A172 (cell line): ENCODE results near the gene APC2. TPM values are rescaled to one million over a fixed set of nuclear protein-coding genes. Genes with fewer than 3 reads are reported as not detected.

ENCODE experiments used
- DNase-seq: peaks from one replicate; pipeline ENCODE4 v3.0.0-alpha.2; 2015; ENCODE audit warnings: low spot score
- total RNA-seq: library from RNA; depleted of rRNA; stranded (reverse); fragments of >200 nt; shearing (Covaris generic); gene quantifications from 2 replicates; pipeline ENCODE4 v1.2.3, GENCODE V29; 2014

Gene APC2
- total RNA-seq, 1 experiment from 2014 or later: 0.79 TPM

DNA sequence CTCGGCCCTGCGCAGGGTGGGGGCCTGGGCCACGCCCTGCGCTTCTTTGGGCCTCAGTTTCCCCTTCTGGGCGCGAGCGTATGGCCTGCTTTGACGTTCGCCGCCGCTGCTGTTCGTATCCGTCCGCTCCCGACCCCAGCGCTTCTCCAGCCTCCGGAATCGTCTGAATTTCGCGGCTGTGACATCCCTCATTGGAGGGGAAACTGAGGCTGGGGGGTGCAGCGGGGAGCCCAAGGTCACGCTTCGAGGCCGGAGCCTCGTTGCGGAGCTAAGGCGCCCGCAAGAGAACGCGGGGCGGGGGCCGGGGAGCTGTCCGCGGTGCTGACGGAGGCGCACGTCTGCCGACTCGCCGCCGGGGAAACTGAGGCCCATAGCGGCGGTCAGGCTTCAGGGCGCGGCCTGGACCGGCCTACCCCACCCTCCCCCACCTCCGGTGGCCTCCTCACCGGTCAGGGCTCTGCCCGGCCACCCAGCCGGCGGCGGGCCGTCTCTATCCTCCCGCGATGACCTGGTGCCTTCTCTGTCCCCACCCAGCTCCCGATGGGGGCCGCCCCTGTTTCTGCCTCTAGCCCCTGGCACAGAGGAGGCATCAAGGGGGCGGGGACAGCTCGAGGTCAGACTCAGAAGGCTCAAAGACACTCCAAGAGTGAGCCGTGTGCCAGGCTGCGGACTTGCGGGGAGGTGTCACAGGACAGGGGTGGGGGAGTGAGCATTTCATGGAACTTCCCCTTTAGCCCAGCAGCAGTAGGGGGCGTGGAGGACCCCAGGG lies 3.0 kb upstream of the APC2 start:
- no peak for DNase-seq

DNA sequence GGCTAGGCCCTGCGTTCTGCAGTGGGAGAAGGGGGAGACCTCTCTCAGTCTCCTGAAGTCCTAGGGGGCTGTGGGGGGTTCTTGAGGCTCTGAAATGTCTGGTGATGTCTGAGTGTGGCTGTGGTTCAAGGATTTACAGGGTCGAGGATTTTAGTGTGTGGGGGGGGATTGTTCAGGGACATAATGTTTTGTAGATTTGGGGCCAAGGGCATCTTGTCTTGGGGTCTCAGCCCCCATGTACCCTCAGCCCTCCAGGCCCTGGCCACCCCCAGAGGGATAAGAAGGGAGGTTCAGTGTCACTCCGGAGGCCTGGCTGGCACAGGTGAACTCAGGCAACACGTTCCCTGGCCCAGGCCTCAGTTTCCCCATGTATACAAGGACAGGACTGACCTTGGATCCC lies 2.4 kb upstream of the APC2 start:
- no peak for DNase-seq

GRCh38 chr19:1447944-1448343 lies 2.0 kb upstream of the APC2 start:
- DNase-seq: no peak

DNA sequence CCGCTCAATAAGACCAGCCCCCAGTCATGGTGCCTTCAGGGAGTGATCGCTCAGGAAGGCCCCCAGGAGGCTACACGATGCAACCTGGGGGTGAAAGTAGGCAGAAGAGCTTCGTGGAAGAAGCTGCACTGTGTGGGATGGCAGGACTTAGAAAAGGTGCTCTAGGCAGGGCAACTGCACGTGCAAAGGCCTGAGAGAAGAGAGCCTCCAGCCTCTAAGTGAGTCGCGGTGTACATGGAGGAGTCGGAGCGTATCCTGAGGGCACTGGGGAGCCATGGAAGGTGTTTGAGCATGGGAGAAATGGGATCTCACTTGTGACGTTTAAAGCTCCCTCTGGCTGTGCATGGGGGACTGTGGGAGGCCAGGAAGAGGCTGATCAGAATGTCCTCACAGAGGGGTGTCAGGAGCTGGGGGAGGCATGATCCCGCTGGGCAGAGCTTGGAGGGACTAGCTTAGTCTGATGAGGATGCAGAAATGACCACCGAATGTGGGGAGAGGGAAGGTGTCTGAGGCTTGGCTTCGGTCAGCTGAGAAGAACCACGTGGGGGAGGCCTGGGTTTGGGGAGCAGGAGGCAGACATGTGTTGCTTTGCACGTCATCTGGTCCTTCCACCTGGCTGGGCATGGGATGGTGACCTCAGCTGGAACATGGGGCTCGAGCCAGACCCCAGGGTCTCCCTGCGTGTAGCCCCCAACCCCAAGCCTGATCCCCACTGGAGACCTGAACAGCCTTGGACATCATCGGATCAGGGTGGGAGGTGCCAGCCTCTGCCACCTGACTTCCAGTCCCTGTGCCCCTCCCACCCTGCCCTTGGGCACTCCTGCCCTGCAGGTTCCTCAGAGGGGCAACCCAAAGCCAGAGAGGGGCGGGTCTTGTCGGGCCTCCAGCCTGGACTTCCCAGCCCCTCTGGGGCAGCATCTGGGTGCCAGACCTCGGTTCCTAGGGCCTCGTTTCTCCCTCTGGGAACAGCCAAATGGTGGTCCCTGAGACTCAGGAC lies 1.1 kb downstream of the APC2 start:
- DNase-seq: no peak

DNA sequence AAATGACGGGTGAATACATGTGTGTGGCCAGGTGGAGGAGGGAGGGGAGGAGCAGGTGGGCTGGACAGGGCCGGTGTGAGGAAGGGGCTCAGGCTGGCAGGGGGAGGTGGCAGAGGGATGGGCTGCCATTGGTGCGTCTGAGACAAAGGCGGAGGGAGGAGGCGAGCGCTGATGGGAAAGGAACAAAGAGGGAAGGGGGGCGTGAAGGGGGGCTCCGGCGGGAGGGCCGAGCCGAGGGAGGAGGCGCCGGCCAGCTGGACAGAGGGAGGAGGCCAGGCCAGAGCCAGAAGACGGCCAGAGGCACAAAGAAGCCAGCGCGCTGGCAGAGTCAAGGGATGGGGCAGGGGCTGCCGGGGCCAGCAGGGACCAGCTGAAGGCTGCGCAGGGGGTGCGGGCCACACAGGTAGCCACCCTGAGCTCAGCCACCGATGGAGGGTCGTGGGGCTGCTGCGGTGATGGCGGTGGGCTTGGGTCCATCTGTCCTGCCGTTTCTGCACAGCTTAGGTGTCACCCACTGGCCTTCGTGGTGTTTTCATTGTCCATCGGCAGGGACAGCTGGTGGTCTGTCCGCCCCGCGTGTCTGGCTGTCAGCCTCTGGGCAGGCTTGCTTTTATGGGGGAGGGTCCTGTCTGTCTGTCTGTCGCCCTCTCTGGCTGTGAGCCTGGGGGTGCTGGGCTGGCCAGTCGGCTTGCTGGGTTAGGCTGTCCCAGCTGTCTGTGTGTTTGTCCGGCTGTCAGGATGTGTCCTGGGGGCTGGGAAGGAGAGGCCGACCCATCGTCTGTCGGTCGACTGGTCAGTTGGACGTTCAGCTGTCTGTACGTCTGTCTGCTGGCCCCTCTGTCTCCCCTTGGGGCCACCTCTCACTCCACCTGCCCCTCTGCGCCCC lies 2.2 kb downstream of the APC2 start:
- DNase-seq: no peak

- no peak for DNase-seq
Observed at GRCh38 chr19:1452802-1453524, 3.0 kb downstream of the APC2 start.

DNA sequence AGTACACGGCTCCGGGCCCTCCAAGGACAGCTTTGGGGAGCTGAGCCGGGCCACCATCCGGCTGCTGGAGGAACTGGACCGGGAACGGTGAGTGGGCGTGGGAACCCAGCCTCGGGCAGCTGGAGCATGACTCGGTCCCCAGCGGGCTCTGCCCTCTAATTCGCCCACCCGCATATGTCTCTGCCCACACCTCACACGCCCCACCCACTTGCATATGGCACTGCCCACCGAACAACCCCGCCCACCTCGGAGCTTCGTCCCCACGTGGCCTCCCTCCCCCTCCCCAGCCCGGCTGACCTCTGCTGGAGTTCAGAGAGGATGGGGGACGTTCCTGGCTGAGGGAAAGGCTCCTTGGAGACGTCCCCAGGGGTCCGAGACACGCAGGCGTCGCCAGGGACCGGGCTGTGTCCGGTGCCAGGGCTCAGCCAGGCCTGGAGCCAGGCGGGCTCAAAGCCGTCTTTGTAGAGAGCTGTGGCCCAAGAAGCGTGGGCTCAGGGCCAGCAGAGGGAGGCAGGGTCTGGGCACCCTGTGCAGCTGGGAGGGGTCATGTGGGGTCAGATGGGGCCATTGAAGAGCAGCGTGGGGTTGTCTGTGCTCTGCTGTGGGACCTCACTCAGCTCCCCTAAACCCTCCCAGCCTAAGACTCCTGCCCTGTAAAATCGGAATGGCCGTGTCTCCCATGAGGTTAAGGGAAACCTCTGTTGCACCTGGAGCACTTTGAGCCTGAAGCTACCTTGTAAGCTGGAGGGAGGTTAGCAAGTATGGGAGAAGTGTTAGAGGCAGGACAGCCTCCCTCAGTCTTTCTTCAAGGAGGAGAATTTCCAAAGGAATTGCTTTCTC lies 3.8 kb downstream of the APC2 start:
- DNase-seq: peak; percentile 35

DNA sequence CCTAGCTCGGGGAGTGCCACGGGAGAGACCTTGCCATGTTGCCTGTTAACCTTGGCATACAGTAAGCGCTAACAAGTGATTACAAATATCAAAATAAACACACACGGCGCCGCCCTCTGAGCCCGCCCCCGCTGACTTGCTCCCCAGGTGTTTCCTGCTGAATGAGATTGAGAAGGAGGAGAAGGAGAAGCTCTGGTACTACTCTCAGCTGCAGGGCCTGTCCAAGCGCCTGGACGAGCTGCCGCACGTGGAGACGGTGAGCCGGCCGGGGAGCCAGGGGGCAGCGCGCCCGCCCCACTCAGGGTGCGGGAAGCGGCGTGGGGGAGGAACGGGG lies 5.0 kb downstream of the APC2 start:
- no peak for DNase-seq

DNA sequence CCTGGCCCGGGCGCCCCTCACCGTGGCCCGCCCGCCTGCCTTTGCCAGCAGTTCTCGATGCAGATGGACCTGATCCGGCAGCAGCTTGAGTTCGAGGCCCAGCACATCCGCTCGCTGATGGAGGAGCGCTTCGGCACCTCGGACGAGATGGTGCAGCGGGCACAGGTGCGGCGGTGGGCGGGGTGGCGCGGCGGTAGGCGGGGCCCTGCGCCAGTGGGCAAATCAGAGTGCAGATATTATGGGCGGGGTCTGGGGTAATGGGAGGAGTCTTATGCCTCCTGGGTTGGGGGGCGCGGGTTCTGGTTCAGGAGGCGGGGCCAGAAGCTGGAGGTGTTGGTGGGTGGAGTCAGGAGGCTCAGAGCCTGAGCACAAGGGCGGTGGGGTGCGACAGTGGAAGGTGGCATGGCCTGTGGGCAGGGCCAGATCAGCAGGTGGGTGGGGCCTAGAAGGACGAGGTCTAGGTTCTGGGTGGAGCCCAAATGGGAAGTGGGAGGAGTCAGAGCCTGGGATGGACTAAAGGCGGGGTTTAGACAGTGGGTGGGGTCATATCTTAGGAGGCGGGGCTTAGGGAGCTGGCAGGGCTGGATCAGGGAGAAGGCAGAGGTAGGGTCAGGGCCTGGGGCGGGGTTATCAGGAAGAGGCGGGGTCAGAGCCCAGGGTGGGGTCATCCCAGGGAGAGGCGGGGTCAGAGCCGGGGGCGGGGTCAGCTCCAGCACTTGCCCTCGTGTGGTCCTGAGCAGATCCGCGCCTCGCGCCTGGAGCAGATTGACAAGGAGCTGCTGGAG lies 5.6 kb downstream of the APC2 start:
- DNase-seq: peak; percentile 64

GRCh38 chr19:1456121-1456900 lies 6.4 kb downstream of the APC2 start:
- DNase-seq: no peak

GRCh38 chr19:1457031-1457739 lies 7.3 kb downstream of the APC2 start:
- DNase-seq: no peak

DNA sequence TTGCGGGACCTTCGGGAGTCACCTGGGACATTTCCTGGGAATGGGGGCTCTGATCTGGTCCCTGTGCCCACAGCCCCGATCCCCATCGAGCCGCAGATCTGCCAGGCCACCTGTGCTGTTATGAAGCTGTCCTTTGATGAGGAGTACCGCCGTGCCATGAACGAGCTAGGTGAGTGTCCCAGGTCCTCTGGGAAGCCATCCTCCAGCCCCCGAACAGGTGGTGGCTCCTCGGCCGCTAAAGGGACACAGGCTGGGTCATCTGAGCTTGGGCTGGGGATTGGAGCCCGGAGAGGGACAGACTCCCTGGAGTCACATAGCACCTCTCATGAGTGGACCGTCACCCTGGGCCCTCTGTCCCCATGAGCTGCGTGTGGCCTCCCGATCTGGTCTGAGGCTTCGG lies 8.0 kb downstream of the APC2 start:
- no peak for DNase-seq

DNA sequence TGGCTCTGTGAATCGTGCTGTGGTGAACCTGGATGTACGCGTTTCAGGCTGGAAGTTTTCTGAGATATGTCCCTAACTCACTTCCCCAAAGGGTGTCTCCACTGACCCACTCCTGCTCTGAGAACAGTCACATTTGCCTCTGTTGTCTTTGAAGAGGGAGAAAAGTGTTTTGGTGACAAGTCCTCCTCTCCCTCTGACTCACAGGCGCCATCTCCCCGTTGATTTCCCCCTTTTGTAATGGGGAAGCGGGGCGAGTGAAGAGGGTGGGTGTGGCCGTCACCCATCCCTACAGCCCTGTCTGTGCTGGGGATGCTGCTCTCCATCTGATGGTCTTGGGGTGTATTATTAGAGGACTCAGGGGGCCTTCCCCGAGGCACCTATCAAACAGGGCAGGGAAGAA lies 9.6 kb downstream of the APC2 start:
- DNase-seq: no peak

- no peak for DNase-seq
Observed at GRCh38 chr19:1460033-1460995, 10.4 kb downstream of the APC2 start.

GRCh38 chr19:1461862-1462261 lies 11.9 kb downstream of the APC2 start:
- DNase-seq: no peak

- DNase-seq: no peak
Observed at GRCh38 chr19:1465191-1466016, 15.5 kb downstream of the APC2 start.
